Cardiac muscle cell (in vitro differentiated cells and primary cell): ENCODE measurements around the gene OTOG. TPM values are rescaled to one million over a fixed set of nuclear protein-coding genes. Genes with fewer than 3 reads are reported as not detected.
A peak's percentile ranks its signal among the peaks of the same experiment; 100 is the strongest.

Experiments used
- DNase-seq, 2 donors: peaks; one replicate each; pipeline versions ENCODE4 v3.0.0 to v3.0.0-alpha.2; 2010 to 2017; ENCODE audit warnings: low read depth in 1 of 2, low spot score in 1 of 2
- H3K27ac ChIP-seq: fragments of 200-600 bp; sonication (generic); 2 replicates; pipeline ENCODE4 v1.5.1; 2016
- H3K27me3 ChIP-seq: fragments of 200-600 bp; sonication (generic); 2 replicates; pipeline ENCODE4 v1.6.0; 2016; ENCODE audit warnings: control low read depth
- H3K36me3 ChIP-seq: fragments of 200-600 bp; sonication (generic); 2 replicates; pipeline ENCODE4 v1.5.1; 2016; ENCODE audit warnings: control low read depth
- H3K4me1 ChIP-seq: fragments of 200-600 bp; sonication (generic); 2 replicates; pipeline ENCODE4 v1.8.1; 2017; ENCODE audit warnings: low read depth, mild to moderate bottlenecking, mixed run types
- H3K4me3 ChIP-seq: fragments of 200-600 bp; sonication (generic); 2 replicates; pipeline ENCODE4 v1.5.1; 2016; ENCODE audit warnings: mild to moderate bottlenecking
- H3K9me3 ChIP-seq: fragments of 200-600 bp; sonication (generic); 2 replicates; pipeline ENCODE4 v1.5.1; 2017; ENCODE audit warnings: low read depth, mild to moderate bottlenecking, control low read depth
- polyA plus RNA-seq: library from polyadenylated mRNA; unstranded; fragments of >200 nt; fragmentation: Nextera tagmentation; extraction: Ambion mirVana; gene quantifications from 2 replicates; pipeline ENCODE4 v1.2.1, GENCODE V29; 2016
- total RNA-seq: library from RNA; depleted of rRNA; stranded (reverse); fragments of >200 nt; gene quantifications from 2 replicates; pipeline ENCODE4 v1.2.3, GENCODE V29; 2016
- TF ChIP-seq, protein P1 (sequence below): IDR thresholded peaks from 2 replicates; pipeline ENCODE4 v1.5.1; 2012; ENCODE audit warnings: low read depth, mild to moderate bottlenecking, low read length

OTOG gene
- total and polyA plus RNA-seq, 2 experiments from 2014 or later, result 0.15 TPM; not detected in 1

DNA sequence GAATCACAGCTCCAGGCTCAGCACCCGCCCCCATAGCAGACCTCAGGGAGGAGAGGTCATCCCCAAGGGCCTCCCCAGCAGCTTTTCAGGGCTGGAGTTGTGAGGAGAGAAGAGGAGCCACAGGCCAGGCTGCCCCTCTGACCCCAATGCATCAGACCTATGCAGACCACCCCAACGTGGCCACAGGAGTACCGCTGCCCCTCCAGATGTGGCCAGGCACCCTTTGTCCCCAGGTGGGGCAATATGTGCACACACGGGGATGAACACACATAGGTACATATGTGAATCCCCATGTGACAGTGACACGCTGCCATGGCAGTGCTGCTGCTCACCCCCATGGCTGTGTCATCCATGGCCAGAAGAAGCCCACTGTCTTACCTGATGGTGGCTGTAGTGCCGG lies 13.7 kb upstream of the OTOG start:
- TF ChIP-seq, protein P1, sequence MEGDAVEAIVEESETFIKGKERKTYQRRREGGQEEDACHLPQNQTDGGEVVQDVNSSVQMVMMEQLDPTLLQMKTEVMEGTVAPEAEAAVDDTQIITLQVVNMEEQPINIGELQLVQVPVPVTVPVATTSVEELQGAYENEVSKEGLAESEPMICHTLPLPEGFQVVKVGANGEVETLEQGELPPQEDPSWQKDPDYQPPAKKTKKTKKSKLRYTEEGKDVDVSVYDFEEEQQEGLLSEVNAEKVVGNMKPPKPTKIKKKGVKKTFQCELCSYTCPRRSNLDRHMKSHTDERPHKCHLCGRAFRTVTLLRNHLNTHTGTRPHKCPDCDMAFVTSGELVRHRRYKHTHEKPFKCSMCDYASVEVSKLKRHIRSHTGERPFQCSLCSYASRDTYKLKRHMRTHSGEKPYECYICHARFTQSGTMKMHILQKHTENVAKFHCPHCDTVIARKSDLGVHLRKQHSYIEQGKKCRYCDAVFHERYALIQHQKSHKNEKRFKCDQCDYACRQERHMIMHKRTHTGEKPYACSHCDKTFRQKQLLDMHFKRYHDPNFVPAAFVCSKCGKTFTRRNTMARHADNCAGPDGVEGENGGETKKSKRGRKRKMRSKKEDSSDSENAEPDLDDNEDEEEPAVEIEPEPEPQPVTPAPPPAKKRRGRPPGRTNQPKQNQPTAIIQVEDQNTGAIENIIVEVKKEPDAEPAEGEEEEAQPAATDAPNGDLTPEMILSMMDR, result no peak
- H3K27ac ChIP-seq, result no peak overlapping the region
- H3K4me3 ChIP-seq, result no peak overlapping the region
- DNase-seq, result no peak
- H3K36me3 ChIP-seq, result no peaks in the 10 kb centered on the region
- no peaks in the 10 kb centered on the region for H3K27me3 ChIP-seq
- H3K9me3 ChIP-seq, result no peaks in the 10 kb centered on the region
- H3K4me1 ChIP-seq, result no peaks in the 10 kb centered on the region

DNA sequence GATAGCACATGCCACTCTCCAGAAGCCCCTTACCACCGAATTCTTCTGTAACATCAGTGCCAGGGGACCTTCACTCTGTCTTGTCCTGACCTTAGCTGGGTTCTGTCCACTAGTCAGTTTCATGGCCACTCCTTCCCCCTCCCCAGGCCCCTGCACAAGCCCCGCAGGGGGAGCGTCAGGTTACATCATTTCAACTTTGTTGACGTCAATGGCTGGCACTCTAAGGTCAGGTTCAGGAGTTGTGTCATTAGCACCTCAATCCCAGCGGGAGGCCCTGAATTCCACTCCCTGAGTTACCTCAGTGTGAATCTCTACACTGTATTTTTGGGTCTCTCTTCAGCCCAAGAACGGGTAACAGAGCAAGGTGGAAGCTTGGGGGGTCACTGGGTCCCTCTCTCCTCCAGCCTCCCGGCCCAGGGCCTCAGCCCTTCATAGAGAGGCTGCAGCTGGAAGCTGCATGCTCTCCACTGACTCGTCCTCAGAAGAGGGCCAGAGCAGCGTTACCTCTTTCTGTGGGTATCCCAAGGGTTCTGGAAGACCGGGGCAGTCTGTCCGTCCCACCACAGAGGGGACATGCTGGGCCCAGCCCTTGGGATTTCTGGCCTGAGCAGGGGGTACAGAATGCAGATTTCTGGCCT lies 13.2 kb upstream of the OTOG start:
- H3K4me1 ChIP-seq, result no peaks in the 10 kb centered on the region
- no peak overlapping the region for H3K4me3 ChIP-seq
- H3K9me3 ChIP-seq, result no peaks in the 10 kb centered on the region
- no peaks in the 10 kb centered on the region for H3K27me3 ChIP-seq
- no peak overlapping the region for H3K27ac ChIP-seq
- TF ChIP-seq, protein P1, result no peak
- peak in 1 of 2 donors; percentile 5 for DNase-seq
- no peaks in the 10 kb centered on the region for H3K36me3 ChIP-seq

DNA sequence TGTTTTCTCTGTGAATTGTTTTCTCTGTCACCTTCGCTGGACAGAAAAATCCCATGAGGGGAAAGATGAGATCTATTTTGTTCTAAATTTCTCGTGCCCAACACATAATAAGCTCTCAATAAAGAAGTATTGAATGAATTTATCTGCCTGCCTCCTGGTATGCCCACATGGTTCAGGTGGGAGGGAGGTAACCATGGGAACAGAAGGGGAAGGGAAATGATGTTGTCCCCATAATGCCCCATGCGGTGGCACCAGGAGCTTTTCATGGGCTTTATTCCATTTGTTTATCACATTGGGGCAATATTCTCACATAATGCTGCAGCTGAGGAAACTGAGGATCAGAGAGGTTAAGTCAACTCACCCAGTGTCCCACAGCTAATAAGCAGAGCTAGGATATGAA lies 11.6 kb upstream of the OTOG start:
- Histone ChIP-seq H3K9me3 (no peaks in the 10 kb centered on the region), H3K27me3 (no peaks in the 10 kb centered on the region), H3K36me3 (no peaks in the 10 kb centered on the region), H3K4me1 (no peaks in the 10 kb centered on the region), H3K4me3 (no peak overlapping the region), H3K27ac (no peak overlapping the region)
- no peak for DNase-seq
- TF ChIP-seq, protein P1, result no peak

DNA sequence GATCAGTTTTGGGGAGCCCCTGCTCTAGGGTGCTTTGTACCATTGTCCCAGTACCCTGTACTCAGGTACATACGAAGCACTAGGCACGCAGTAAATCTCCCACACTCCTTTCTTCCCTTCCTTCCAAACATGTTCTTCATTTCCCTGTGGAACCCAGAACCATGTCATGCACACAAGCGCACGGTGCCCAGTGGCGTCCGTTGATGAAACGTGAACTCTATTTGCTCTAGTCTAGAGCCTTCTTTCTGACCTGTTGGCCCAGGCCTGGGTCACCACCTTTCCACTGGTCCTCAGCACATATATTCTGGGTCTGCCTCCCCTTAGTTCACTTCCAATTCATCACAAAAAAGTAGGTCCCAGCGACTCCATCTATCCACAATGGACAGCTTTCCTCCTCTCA lies 9.8 kb upstream of the OTOG start:
- no peak overlapping the region for H3K27ac ChIP-seq
- DNase-seq, result no peak
- H3K4me1 ChIP-seq, result no peaks in the 10 kb centered on the region
- no peaks in the 10 kb centered on the region for H3K9me3 ChIP-seq
- no peak overlapping the region for H3K4me3 ChIP-seq
- TF ChIP-seq, protein P1, result no peak
- no peaks in the 10 kb centered on the region for H3K36me3 ChIP-seq
- no peaks in the 10 kb centered on the region for H3K27me3 ChIP-seq

DNA sequence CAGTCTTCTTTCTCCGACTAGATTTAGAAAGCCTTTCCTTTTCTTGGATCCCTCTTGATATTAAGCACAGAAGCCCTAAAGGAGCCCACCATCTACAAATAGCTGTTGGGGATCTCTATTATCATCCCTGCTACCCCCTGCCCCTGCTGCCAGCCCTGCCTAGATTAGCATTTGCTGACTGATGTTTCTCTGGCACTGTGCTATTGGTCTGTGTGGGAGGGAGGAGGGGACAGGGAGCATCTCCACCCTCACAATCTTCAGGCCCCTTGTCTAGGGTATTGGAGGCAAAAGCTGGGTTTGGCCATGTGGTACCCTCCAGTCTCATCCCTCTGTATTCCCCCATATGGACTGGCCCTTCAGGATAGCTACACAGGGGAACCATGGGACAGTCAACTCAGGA lies 9.0 kb upstream of the OTOG start:
- Histone ChIP-seq H3K4me1 (no peaks in the 10 kb centered on the region), H3K27ac (no peak overlapping the region), H3K27me3 (no peaks in the 10 kb centered on the region), H3K4me3 (no peak overlapping the region), H3K9me3 (no peaks in the 10 kb centered on the region), H3K36me3 (no peaks in the 10 kb centered on the region)
- TF ChIP-seq, protein P1, result no peak
- no peak for DNase-seq
